ENCODE results near the gene RPS6KB1. TPM values are rescaled to one million over a fixed set of nuclear protein-coding genes. Genes with fewer than 3 reads are reported as not detected.
"Not testable (repeated sequence)": the region's sequence is repeated elsewhere in the genome, so short reads cannot be mapped to it uniquely, and the experiment has no call there.

Gene RPS6KB1
- total RNA-seq, 1 donor from 2014 or later = 29.0 TPM

GRCh38 chr17:59848778-59849177 lies 44.1 kb upstream of the RPS6KB1 start:
- Histone ChIP-seq H3K9me3 (no peaks in the 10 kb centered on the region), H3K27me3 (ENCODE audit: low read depth) (no peaks in the 10 kb centered on the region), H3K4me1 (peaks cover 84% of the 10 kb centered on the region), H3K27ac (peak overlapping the region; percentile 84), H3K4me3 (no peak overlapping the region), H3K36me3 (no peaks in the 10 kb centered on the region)
- DNase-seq = peak; percentile 90
- intact Hi-C loops (cut with DNase I) = no loop called here
- TF ChIP-seq, protein P1, sequence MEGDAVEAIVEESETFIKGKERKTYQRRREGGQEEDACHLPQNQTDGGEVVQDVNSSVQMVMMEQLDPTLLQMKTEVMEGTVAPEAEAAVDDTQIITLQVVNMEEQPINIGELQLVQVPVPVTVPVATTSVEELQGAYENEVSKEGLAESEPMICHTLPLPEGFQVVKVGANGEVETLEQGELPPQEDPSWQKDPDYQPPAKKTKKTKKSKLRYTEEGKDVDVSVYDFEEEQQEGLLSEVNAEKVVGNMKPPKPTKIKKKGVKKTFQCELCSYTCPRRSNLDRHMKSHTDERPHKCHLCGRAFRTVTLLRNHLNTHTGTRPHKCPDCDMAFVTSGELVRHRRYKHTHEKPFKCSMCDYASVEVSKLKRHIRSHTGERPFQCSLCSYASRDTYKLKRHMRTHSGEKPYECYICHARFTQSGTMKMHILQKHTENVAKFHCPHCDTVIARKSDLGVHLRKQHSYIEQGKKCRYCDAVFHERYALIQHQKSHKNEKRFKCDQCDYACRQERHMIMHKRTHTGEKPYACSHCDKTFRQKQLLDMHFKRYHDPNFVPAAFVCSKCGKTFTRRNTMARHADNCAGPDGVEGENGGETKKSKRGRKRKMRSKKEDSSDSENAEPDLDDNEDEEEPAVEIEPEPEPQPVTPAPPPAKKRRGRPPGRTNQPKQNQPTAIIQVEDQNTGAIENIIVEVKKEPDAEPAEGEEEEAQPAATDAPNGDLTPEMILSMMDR (IDR thresholded peaks at IDR 0.05) = no peak
- peak; percentile 30 to 60 for ATAC-seq

- H3K4me1 ChIP-seq = peaks cover 83% of the 10 kb centered on the region
- H3K9me3 ChIP-seq; H3K27ac ChIP-seq; ATAC-seq; H3K4me3 ChIP-seq; intact Hi-C loops (cut with DNase I); DNase-seq; H3K27me3 ChIP-seq (ENCODE audit: low read depth); H3K36me3 ChIP-seq: not testable (repeated sequence)
Measured at GRCh38 chr17:59850311-59850710, 42.6 kb upstream of the RPS6KB1 start.

- intact Hi-C loops (cut with DNase I) = no loop called here
- H3K27ac ChIP-seq = peak overlapping the region; percentile 51
- peak in 1 of 2 donors; percentile 44 for ATAC-seq
- H3K9me3 ChIP-seq = no peaks in the 10 kb centered on the region
- peaks cover 83% of the 10 kb centered on the region for H3K4me1 ChIP-seq
- H3K4me3 ChIP-seq = no peak overlapping the region
- H3K36me3 ChIP-seq = no peaks in the 10 kb centered on the region
- TF ChIP-seq, protein P1 (IDR thresholded peaks at IDR 0.05) = no peak
- no peaks in the 10 kb centered on the region for H3K27me3 ChIP-seq (ENCODE audit: low read depth)
- DNase-seq = no peak
Measured at GRCh38 chr17:59851439-59852375, 41.2 kb upstream of the RPS6KB1 start.

DNA sequence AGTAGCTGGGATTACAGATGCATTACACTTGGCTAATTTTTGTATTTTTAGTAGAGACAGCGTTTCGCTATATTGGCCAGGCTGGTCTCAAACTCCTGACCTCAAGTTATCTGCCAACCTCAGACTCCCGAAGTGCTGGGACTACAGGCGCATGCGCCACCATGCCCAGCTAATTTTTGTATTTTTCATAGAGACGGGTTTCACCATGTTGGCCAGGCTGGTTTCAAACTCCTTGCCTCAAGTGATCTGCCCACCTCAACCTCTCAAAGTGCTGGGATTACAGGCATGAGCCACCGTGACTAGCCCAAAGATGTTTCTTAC lies 40.1 kb upstream of the RPS6KB1 start:
- DNase-seq; ATAC-seq; intact Hi-C loops (cut with DNase I); H3K9me3 ChIP-seq; H3K4me3 ChIP-seq; H3K36me3 ChIP-seq; H3K27me3 ChIP-seq (ENCODE audit: low read depth): not testable (repeated sequence)
- Histone ChIP-seq H3K4me1 (peaks cover 77% of the 10 kb centered on the region), H3K27ac (peak overlapping the region; percentile 51)

DNA sequence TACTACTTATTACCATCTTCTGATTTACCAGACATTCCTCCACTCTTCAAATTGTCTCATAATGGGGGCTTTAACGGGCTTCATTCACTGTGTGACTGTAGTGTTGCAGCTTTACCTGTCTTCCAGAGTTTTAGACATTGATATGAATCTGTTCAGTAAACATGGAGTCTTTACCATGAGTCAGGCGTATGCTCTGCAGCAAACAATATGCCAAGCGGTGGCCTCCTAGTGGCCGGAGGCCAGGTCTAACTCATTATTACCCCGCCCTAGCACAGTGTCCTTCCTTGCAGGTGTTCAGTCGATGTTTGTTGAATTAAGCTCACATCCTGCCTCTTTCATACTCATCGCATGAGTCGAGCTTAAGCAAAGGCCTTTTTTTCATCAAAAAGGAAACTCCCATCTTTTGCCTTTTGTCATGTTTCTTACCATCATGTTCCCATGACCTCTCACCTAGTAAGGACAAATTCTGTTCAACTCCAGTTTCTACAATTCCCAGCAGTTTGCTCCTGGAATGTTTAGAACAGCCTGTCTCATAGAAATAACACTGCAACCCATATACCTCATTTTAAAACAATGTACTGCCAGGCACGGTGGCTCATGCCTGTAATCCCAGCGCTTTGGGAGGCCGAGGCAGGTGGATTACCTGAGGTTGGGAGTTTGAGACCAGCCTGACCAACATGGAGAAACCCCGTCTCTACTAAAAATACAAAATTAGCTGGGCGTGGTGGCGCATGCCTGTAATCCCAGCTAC lies 39.6 kb upstream of the RPS6KB1 start:
- no peaks in the 10 kb centered on the region for H3K9me3 ChIP-seq
- TF ChIP-seq, protein P1 (IDR thresholded peaks at IDR 0.05) = peak; percentile 35
- ATAC-seq = peak; percentile 40 to 44
- H3K36me3 ChIP-seq = no peaks in the 10 kb centered on the region
- H3K4me1 ChIP-seq = peaks cover 72% of the 10 kb centered on the region
- H3K27me3 ChIP-seq (ENCODE audit: low read depth) = no peaks in the 10 kb centered on the region
- intact Hi-C loops (cut with DNase I) = no loop called here
- no peak for DNase-seq
- peak overlapping the region; percentile 4 for H3K27ac ChIP-seq
- no peak overlapping the region for H3K4me3 ChIP-seq

GRCh38 chr17:59853919-59854729 lies 38.8 kb upstream of the RPS6KB1 start:
- intact Hi-C loops (cut with DNase I); H3K36me3 ChIP-seq; ATAC-seq; DNase-seq; H3K9me3 ChIP-seq; H3K27me3 ChIP-seq (ENCODE audit: low read depth); H3K4me3 ChIP-seq; H3K27ac ChIP-seq: not testable (repeated sequence)
- H3K4me1 ChIP-seq = peaks cover 72% of the 10 kb centered on the region

Measured in lower lobe of right lung (tissue), 2 donors.